B cell (primary cell): ENCODE data around the gene ERVK3-1. TPM values are rescaled to one million over a fixed set of nuclear protein-coding genes. Genes with fewer than 3 reads are reported as not detected.

Experiments used
- ATAC-seq: fragments of 200-7000 bp; cut with Tn5 transposase; one replicate; pipeline ENCODE4 v1.10.0; 2021; ENCODE audit warnings: low read depth, mild to moderate bottlenecking, moderate number of reproducible peaks, moderate library complexity
- CTCF ChIA-PET: fragments of 350-600 bp; sonication (Branson Sonifier 250); formaldehyde crosslinking; loops from one replicate; lab custom pipeline; 2021; ENCODE audit warnings: antibody characterized with exemption, inconsistent platforms; lab: Charles Lee
- POLR2A ChIA-PET: fragments of 350-600 bp; sonication (Branson Sonifier 250); formaldehyde crosslinking; loops from one replicate; lab custom pipeline; 2021; ENCODE audit warnings: antibody characterized with exemption; lab: Charles Lee
- DNase-seq: peaks from one replicate; pipeline ENCODE4 v3.0.0; 2013
- H2AFZ ChIP-seq: 2 replicates; pipeline ENCODE4 v1.6.1; 2012; ENCODE audit warnings: mild to moderate bottlenecking, low read depth, low read length; ENCODE audit not compliant: insufficient read depth, poor library complexity, severe bottlenecking
- H3K27ac ChIP-seq, 2 donors: 1 replicate in 1 of 2; 2 replicates in 1 of 2; pipeline ENCODE4 v1.5.1; 2012 to 2013; ENCODE audit warnings: low read length in 2 of 2, mild to moderate bottlenecking in 2 of 2, moderate library complexity in 1 of 2
- H3K27me3 ChIP-seq, 4 experiments: fragments of 200-600 bp in 1 of 4; sonication (generic) in 1 of 4; replicated peaks in 1 of 4; 1 replicate in 2 of 4; 2 replicates in 2 of 4; pipeline versions ENCODE4 v1.6.1 to v1.7.0; 2013 to 2016; ENCODE audit warnings: low read length in 3 of 4, mild to moderate bottlenecking in 2 of 4, mixed read lengths in 1 of 4, moderate library complexity in 1 of 4; ENCODE audit not compliant: insufficient read depth in 4 of 4, control insufficient read depth in 3 of 4; ENCODE audit errors: control extremely low read depth in 1 of 4
- H3K36me3 ChIP-seq, 2 experiments: replicated peaks in 1 of 2; 1 replicate in 1 of 2; 2 replicates in 1 of 2; pipeline versions ENCODE4 v1.6.1 to v1.7.1; 2013; ENCODE audit warnings: low read length in 1 of 2; ENCODE audit not compliant: insufficient read depth in 2 of 2, control insufficient read depth in 1 of 2; ENCODE audit errors: control extremely low read depth in 1 of 2, extremely low read depth in 1 of 2
- H3K4me1 ChIP-seq, 2 donors: fragments of 200-600 bp in 1 of 2; sonication (generic) in 1 of 2; 1 replicate in 1 of 2; 2 replicates in 1 of 2; pipeline versions ENCODE4 v1.5.1 to v1.6.1; 2013 to 2017; ENCODE audit warnings: low read length in 2 of 2; ENCODE audit not compliant: control insufficient read depth in 2 of 2, insufficient read depth in 2 of 2
- H3K4me2 ChIP-seq: replicated peaks from 2 replicates; pipeline ENCODE3; 2012; ENCODE audit warnings: mild to moderate bottlenecking, low read depth, low read length; ENCODE audit not compliant: poor library complexity, severe bottlenecking
- H3K4me3 ChIP-seq, 5 experiments: fragments of 200-600 bp in 1 of 5; sonication (generic) in 1 of 5; 1 replicate in 3 of 5; 2 replicates in 2 of 5; pipeline versions ENCODE4 v1.5.1 to v1.7.0; 2011 to 2016; ENCODE audit warnings: low read length in 4 of 5, mild to moderate bottlenecking in 4 of 5, low read depth in 2 of 5, control low read depth in 1 of 5, moderate library complexity in 1 of 5; ENCODE audit not compliant: insufficient read depth in 1 of 5; ENCODE audit errors: control extremely low read depth in 1 of 5, extremely low read depth in 1 of 5
- H3K79me2 ChIP-seq: fragments of 200-600 bp; sonication (generic); one replicate; pipeline ENCODE4 v1.6.0; 2016; ENCODE audit warnings: low read length; ENCODE audit not compliant: control insufficient read depth, insufficient read depth
- H3K9ac ChIP-seq: fragments of 200-600 bp; sonication (generic); 2 replicates; pipeline ENCODE4 v1.6.1; 2017; ENCODE audit warnings: mild to moderate bottlenecking, low read length, moderate library complexity
- H3K9me3 ChIP-seq, 3 donors: one replicate each; pipeline versions ENCODE4 v1.6.1 to v1.7.1; 2013; ENCODE audit warnings: low read length in 2 of 3; ENCODE audit not compliant: control insufficient read depth in 2 of 3, insufficient read depth in 1 of 3; ENCODE audit errors: control extremely low read depth in 1 of 3
- H4K20me1 ChIP-seq: 2 replicates; pipeline ENCODE4 v1.6.0; 2012; ENCODE audit warnings: mild to moderate bottlenecking, low read length; ENCODE audit not compliant: insufficient read depth, control insufficient read depth, poor library complexity, severe bottlenecking
- H3K27ac Mint-ChIP-seq: one replicate; pipeline ENCODE4 v1.8.0; 2021; ENCODE audit warnings: mixed read lengths
- H3K27me3 Mint-ChIP-seq: one replicate; pipeline ENCODE4 v1.8.0; 2021; ENCODE audit warnings: mixed read lengths
- H3K4me1 Mint-ChIP-seq: one replicate; pipeline ENCODE4 v1.8.0; 2021; ENCODE audit warnings: mixed read lengths
- H3K4me3 Mint-ChIP-seq: one replicate; pipeline ENCODE4 v1.8.0; 2021; ENCODE audit warnings: mixed read lengths
- H3K9me3 Mint-ChIP-seq: one replicate; pipeline ENCODE4 v1.8.0; 2022; ENCODE audit warnings: mixed read lengths; ENCODE audit not compliant: insufficient read depth
- EZH2 ChIP-seq: IDR thresholded peaks from 2 replicates; pipeline ENCODE4 v1.6.1; 2012; ENCODE audit warnings: borderline replicate concordance, low read depth, mild to moderate bottlenecking, moderate library complexity, low read length; ENCODE audit not compliant: insufficient read depth, poor library complexity, severe bottlenecking
- WGBS: methylation state at CpG from one replicate; pipeline ENCODE4 v1.1.5; 2013; ENCODE audit warnings: missing lambda C conversion rate; ENCODE audit not compliant: insufficient coverage; 5-methylcytosine and 5-hydroxymethylcytosine counted together
- intact Hi-C: fragments of 100-400 bp; cut with micrococcal nuclease; formaldehyde crosslinking; loops from one replicate; pipeline ENCODE4 v1.10.0; 2022
- polyA plus RNA-seq: library from polyadenylated mRNA; depleted of rRNA; stranded (reverse); fragments of >200 nt; gene quantifications from 2 replicates; pipeline ENCODE4 v1.2.3, GENCODE V29; 2012
- total RNA-seq, 2 donors: library from RNA; stranded (reverse); fragments of 120-200 nt in 1 of 2; gene quantifications; 1 replicate in 1 of 2; 2 replicates in 1 of 2; pipeline versions ENCODE4 v1.2.3 to v1.2.4, GENCODE V29; 2013 to 2022
- TF ChIP-seq, protein P1 (sequence below): fragments of 200-600 bp; IDR thresholded peaks from one replicate; pipeline ENCODE4 v1.8.0; 2022; ENCODE audit warnings: antibody characterized with exemption, mild to moderate bottlenecking

The ERVK3-1 gene
- total and polyA plus RNA-seq, 2 donors (not counting 1 experiment from before 2014, with no cell fraction given): 79.0 to 80.7 TPM

DNA sequence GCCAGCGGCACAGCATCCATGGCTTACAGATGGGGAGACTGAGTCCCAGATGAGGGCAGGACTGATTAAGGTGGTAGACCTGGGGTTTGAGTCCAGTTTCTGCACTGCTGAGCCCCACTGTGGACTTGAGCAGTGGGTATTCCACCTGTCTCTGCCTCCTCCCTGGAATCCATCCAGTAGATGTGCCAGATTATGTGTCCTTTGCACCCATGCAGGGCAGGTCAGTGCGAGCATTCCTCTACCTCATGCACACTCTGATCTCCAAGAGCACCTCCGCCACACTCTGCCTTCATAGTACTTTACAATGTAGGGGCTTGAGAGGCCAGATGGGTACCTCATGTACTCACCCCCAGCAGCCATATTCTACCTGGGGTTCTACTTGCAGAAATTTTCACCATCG is 31.6 kb downstream of the ERVK3-1 start:
- peaks cover 13% of the 10 kb centered on the region for H3K79me2 ChIP-seq
- WGBS: 100% methylated on average over 3 of the region's 4 CpGs
- Mint-ChIP-seq H3K9me3 (no peaks in the 10 kb centered on the region), H3K27me3 (no peaks in the 10 kb centered on the region), H3K27ac (no peak overlapping the region), H3K4me1 (no peaks in the 10 kb centered on the region), H3K4me3 (no peak overlapping the region)
- ChIA-PET POLR2A (no interaction called here), CTCF (no interaction called here)
- no peak overlapping the region for H2AFZ ChIP-seq
- H3K4me2 ChIP-seq: no peak overlapping the region
- H3K4me3 ChIP-seq: no peak overlapping the region
- H3K9ac ChIP-seq: no peak overlapping the region
- no peak for TF ChIP-seq EZH2
- TF ChIP-seq, protein P1, sequence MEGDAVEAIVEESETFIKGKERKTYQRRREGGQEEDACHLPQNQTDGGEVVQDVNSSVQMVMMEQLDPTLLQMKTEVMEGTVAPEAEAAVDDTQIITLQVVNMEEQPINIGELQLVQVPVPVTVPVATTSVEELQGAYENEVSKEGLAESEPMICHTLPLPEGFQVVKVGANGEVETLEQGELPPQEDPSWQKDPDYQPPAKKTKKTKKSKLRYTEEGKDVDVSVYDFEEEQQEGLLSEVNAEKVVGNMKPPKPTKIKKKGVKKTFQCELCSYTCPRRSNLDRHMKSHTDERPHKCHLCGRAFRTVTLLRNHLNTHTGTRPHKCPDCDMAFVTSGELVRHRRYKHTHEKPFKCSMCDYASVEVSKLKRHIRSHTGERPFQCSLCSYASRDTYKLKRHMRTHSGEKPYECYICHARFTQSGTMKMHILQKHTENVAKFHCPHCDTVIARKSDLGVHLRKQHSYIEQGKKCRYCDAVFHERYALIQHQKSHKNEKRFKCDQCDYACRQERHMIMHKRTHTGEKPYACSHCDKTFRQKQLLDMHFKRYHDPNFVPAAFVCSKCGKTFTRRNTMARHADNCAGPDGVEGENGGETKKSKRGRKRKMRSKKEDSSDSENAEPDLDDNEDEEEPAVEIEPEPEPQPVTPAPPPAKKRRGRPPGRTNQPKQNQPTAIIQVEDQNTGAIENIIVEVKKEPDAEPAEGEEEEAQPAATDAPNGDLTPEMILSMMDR: no peak
- intact Hi-C loops: no loop called here
- H4K20me1 ChIP-seq: no peaks in the 10 kb centered on the region
- no peaks in the 10 kb centered on the region for H3K4me1 ChIP-seq
- H3K27me3 ChIP-seq: no peaks in the 10 kb centered on the region
- H3K9me3 ChIP-seq: peaks cover 0 to 9% (median 0%) of the 10 kb centered on the region in 3 donors
- H3K27ac ChIP-seq: no peak overlapping the region
- peaks cover 2 to 34% of the 10 kb centered on the region in 2 experiments for H3K36me3 ChIP-seq
- no peak for ATAC-seq
- DNase-seq: no peak

DNA sequence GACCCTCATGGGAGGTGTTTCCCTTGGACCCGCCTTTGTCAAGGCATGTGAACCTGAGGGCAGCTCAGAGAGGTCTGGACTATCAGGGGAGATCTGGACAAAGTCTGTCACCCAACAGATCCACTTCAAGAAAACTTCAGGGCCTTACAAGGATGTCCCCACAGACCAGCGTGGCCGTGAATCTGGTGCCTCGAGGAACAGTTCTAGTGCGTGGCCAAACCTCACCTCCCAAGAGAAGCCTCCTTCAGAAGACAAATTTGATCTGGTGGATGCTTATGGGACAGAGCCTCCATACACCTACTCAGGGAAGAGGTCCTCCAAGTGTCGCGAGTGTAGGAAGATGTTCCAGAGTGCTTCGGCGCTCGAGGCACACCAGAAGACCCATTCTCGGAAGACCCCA is 33.2 kb downstream of the ERVK3-1 start:
- ATAC-seq: no peak
- POLR2A ChIA-PET: no interaction called here
- WGBS: 98% methylated on average over 6 of the region's 11 CpGs

More for the DNA sequence above, 33.2 kb downstream of the ERVK3-1 start:
- DNase-seq: no peak
- CTCF ChIA-PET: no interaction called here
- no peak overlapping the region for H3K27ac ChIP-seq
- no peak overlapping the region for H3K4me2 ChIP-seq
- H3K36me3 ChIP-seq: peaks cover 2 to 34% of the 10 kb centered on the region in 2 experiments
- H4K20me1 ChIP-seq: no peaks in the 10 kb centered on the region
- H3K79me2 ChIP-seq: peaks cover 4% of the 10 kb centered on the region
- H3K4me3 ChIP-seq: no peak overlapping the region
- intact Hi-C loops: no loop called here
- H3K27me3 ChIP-seq: no peaks in the 10 kb centered on the region
- H3K9me3 ChIP-seq: peaks cover 0 to 10% (median 0%) of the 10 kb centered on the region in 3 donors
- TF ChIP-seq, protein P1: no peak
- TF ChIP-seq EZH2: no peak
- H3K4me1 Mint-ChIP-seq: no peaks in the 10 kb centered on the region
- H3K4me3 Mint-ChIP-seq: no peak overlapping the region
- H3K27ac Mint-ChIP-seq: no peak overlapping the region
- no peaks in the 10 kb centered on the region for H3K9me3 Mint-ChIP-seq
- H3K9ac ChIP-seq: no peak overlapping the region
- no peaks in the 10 kb centered on the region for H3K27me3 Mint-ChIP-seq
- H3K4me1 ChIP-seq: no peaks in the 10 kb centered on the region
- H2AFZ ChIP-seq: no peak overlapping the region
